Kidney (tissue), 14 donors: ENCODE data around the gene NTRK2. TPM values are rescaled to one million over a fixed set of nuclear protein-coding genes. Genes with fewer than 3 reads are reported as not detected.

Experiments
- DNase-seq, 5 donors: peaks; one replicate each; pipeline ENCODE4 v3.0.0-alpha.2; 2013 to 2020
- FAIRE-seq: peaks from 2 replicates; lab custom pipeline; 2012; peaks lifted over from hg19 to GRCh38; lab: Jason Lieb, UNC
- H3K27ac ChIP-seq, 2 donors: one replicate each; pipeline ENCODE4 v1.7.0; 2013; ENCODE audit warnings: low read depth in 2 of 2, low read length in 2 of 2, inconsistent platforms in 1 of 2
- H3K27me3 ChIP-seq: one replicate; pipeline ENCODE4 v1.7.1; 2013; ENCODE audit warnings: low read length, inconsistent platforms; ENCODE audit not compliant: control insufficient read depth, insufficient read depth
- H3K36me3 ChIP-seq, 3 donors: one replicate each; pipeline versions ENCODE4 v1.7.0 to v1.7.1; 2013; ENCODE audit warnings: low read length in 3 of 3, control low read depth in 1 of 3, inconsistent platforms in 1 of 3; ENCODE audit not compliant: insufficient read depth in 3 of 3, control insufficient read depth in 2 of 3
- H3K4me1 ChIP-seq, 3 donors: one replicate each; pipeline versions ENCODE4 v1.7.0 to v1.7.1; 2013; ENCODE audit warnings: low read length in 3 of 3, inconsistent platforms in 1 of 3, low read depth in 1 of 3; ENCODE audit not compliant: control insufficient read depth in 2 of 3, insufficient read depth in 2 of 3
- H3K4me3 ChIP-seq, 3 donors: one replicate each; pipeline versions ENCODE4 v1.7.0 to v1.8.1; 2013; ENCODE audit warnings: low read length in 3 of 3, control low read depth in 1 of 3, inconsistent platforms in 1 of 3
- H3K9ac ChIP-seq, 3 donors: one replicate each; pipeline versions ENCODE4 v1.7.0 to v1.7.1; 2013; ENCODE audit warnings: low read length in 3 of 3, control low read depth in 1 of 3, inconsistent platforms in 1 of 3
- H3K9me3 ChIP-seq, 3 donors: one replicate each; pipeline versions ENCODE4 v1.7.0 to v1.7.1; 2013; ENCODE audit warnings: low read length in 3 of 3, control low read depth in 1 of 3, inconsistent platforms in 1 of 3; ENCODE audit not compliant: control insufficient read depth in 2 of 3, insufficient read depth in 1 of 3
- intact Hi-C: fragments of 100-400 bp; cut with DNase I; formaldehyde crosslinking; loops from one replicate; pipeline ENCODE4 v1.11.1; 2022
- polyA plus RNA-seq: library from polyadenylated mRNA; stranded (reverse); fragments of 350-450 nt; fragmentation: Illumina TruSeq; extraction: RNeasy Lipid Tissue Mini Kit (QIAGEN cat#74804); gene quantifications from one replicate; pipeline ENCODE4 v1.2.3, GENCODE V29; 2014; ENCODE audit warnings: low read depth, low replicate concordance; ENCODE audit not compliant: insufficient read depth
- total RNA-seq: library from RNA; stranded (reverse); fragmentation: NEBNext Ultra II Directional; extraction: Animal tissue kit (Norgen Biotek cat#: 25700); gene quantifications from one replicate; pipeline ENCODE4 v1.2.1, GENCODE V29; 2021
- TF ChIP-seq, protein P1 (sequence below): IDR thresholded peaks from 3 replicates; pipeline ENCODE4 v1.5.1; 2012; ENCODE audit warnings: mild to moderate bottlenecking, moderate library complexity, borderline replicate concordance; ENCODE audit not compliant: insufficient read depth; ENCODE audit errors: extremely low read depth
- donor health status: control.
- donor health status: control.
- donor health status: control.
- donor health status: control.
- donor health status: control.
- donor health status: DM: yes; HTN: yes; CAD: no.
- donor health status: Normal renal cell carcinoma (clear cell type).

Gene NTRK2
- total and polyA plus RNA-seq, 2 donors from 2014 or later = 20.0 to 41.2 TPM

DNA sequence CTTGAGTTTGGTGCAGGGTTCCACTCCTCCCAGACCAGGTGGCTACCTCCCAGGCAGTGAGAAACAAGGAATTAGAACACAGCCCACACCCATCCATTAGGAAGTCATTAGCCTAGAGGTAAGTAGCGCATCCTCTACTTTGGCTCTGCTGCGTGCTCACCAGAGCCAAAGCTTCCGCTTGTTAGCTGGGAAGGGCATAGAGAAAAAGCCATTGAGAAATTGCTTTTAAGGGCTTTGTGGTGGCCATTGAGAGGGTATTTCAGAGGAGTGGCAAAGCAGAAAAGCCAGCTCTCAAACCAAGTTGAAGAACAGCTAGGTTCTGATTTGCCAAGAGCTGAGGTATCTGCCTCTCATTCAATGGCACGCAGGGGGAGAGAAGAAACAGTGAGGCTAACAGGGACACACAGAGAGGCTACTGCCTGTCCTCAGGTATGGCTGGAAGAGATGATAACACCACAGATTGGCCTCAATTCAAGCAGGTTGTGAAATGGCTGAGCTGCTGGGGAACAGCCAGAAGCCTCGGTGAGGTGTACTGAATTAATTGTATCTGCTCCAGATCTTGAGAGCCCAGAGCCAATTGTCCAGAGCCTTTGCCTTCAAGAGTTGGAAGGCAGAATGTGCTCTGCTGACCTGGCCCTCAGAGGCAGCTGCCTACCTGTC, 119.4 kb downstream of the NTRK2 start:
- intact Hi-C loops = no loop called here
- H3K9me3 ChIP-seq = no peaks in the 10 kb centered on the region
- no peaks in the 10 kb centered on the region for H3K4me1 ChIP-seq
- TF ChIP-seq, protein P1, sequence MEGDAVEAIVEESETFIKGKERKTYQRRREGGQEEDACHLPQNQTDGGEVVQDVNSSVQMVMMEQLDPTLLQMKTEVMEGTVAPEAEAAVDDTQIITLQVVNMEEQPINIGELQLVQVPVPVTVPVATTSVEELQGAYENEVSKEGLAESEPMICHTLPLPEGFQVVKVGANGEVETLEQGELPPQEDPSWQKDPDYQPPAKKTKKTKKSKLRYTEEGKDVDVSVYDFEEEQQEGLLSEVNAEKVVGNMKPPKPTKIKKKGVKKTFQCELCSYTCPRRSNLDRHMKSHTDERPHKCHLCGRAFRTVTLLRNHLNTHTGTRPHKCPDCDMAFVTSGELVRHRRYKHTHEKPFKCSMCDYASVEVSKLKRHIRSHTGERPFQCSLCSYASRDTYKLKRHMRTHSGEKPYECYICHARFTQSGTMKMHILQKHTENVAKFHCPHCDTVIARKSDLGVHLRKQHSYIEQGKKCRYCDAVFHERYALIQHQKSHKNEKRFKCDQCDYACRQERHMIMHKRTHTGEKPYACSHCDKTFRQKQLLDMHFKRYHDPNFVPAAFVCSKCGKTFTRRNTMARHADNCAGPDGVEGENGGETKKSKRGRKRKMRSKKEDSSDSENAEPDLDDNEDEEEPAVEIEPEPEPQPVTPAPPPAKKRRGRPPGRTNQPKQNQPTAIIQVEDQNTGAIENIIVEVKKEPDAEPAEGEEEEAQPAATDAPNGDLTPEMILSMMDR = no peak
- H3K36me3 ChIP-seq = no peaks in the 10 kb centered on the region
- H3K9ac ChIP-seq = no peak overlapping the region
- no peak for FAIRE-seq
- no peak for DNase-seq
- H3K4me3 ChIP-seq = no peak overlapping the region
- no peak overlapping the region for H3K27ac ChIP-seq
- H3K27me3 ChIP-seq = no peaks in the 10 kb centered on the region

GRCh38 chr9:84789463-84789830, 119.9 kb downstream of the NTRK2 start:
- Histone ChIP-seq H3K27me3 (no peaks in the 10 kb centered on the region), H3K36me3 (no peaks in the 10 kb centered on the region), H3K9ac (no peak overlapping the region), H3K27ac (no peak overlapping the region), H3K4me3 (no peak overlapping the region), H3K4me1 (no peaks in the 10 kb centered on the region), H3K9me3 (no peaks in the 10 kb centered on the region)
- TF ChIP-seq, protein P1 = no peak
- DNase-seq (no peak), FAIRE-seq (no peak)
- intact Hi-C loops = no loop called here

GRCh38 chr9:84791643-84792042, 122.1 kb downstream of the NTRK2 start:
- Histone ChIP-seq H3K36me3 (no peaks in the 10 kb centered on the region), H3K4me3 (no peak overlapping the region), H3K9ac (no peak overlapping the region), H3K4me1 (no peaks in the 10 kb centered on the region), H3K9me3 (no peaks in the 10 kb centered on the region), H3K27ac (no peak overlapping the region), H3K27me3 (no peaks in the 10 kb centered on the region)
- FAIRE-seq (no peak), DNase-seq (peak in 1 of 5 donors; percentile 28)
- TF ChIP-seq, protein P1 = no peak
- intact Hi-C loops = no loop called here

GRCh38 chr9:84793251-84793650, 123.7 kb downstream of the NTRK2 start:
- Histone ChIP-seq H3K27me3 (no peaks in the 10 kb centered on the region), H3K9me3 (no peaks in the 10 kb centered on the region), H3K4me1 (no peaks in the 10 kb centered on the region), H3K9ac (no peak overlapping the region), H3K4me3 (no peak overlapping the region), H3K27ac (no peak overlapping the region), H3K36me3 (no peaks in the 10 kb centered on the region)
- DNase-seq = no peak
- intact Hi-C loops = no loop called here
- TF ChIP-seq, protein P1 = no peak
- FAIRE-seq = no peak
